HG02938 (cell line): Measurements from ENCODE around the gene MAML3.

ENCODE experiments used
- ATAC-seq: cut with Tn5 transposase; IDR thresholded peaks from one replicate; pipeline ENCODE4 v1.9.1; 2021; ENCODE audit warnings: mild to moderate bottlenecking, moderate library complexity; ENCODE audit not compliant: unreplicated experiment

MAML3 gene

DNA sequence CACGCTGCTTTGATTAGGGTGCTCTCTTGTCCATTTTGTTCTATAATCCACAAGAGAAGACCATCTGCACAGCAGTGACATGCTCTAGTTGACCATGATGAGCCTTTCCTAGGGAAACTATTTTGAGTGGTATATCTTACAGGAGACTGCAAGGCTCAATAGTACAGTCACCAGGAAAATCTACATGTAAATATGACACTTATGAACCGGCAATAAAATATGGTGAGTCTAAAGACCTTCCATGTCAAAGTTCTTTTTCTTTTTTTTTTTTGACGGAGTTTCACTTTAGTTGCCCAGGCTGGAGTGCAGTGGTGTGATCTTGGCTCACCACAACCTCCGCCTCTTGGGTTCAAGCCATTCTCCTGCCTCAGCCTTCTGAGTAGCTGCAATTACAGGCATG is 384.6 kb downstream of the MAML3 start:
- ATAC-seq, result no peak

DNA sequence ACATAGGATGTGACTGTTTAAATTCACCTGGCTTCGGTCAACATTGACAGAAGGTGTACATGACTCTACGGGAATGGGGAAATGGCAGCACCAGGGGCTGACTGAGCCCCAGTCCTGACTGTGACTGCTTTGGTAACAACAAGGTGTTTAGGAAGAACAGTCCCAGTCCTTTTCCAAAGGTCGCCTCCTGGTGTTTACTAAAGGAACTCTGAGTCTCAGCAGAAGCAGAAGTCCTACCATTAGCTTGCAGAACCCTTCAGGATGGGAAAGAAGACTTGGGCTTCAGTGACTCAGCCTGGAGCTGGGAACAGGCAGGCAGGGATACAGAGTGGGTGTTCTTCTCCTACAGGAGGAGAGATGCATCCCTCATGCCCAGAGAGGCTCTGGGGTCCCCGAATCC is 385.1 kb downstream of the MAML3 start:
- no peak for ATAC-seq

DNA sequence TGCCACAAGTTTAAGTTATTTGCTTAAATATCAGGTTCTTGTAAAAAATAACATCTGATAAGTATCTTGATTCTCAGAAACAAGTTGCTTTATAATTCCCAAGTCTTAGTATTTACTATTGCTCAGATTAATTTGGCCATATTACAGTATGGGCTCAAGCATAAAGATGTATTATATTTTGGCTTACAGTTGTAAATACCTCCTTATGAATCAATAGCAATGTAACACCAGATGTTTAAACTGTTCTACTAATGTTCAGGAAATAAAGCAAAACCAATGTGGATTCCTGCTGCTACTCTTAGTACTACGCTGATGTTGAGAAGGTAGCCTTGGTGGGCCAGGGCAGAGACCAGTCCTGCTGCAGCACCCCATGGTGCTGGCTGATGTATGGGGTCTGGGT is 385.6 kb downstream of the MAML3 start:
- ATAC-seq, result no peak

DNA sequence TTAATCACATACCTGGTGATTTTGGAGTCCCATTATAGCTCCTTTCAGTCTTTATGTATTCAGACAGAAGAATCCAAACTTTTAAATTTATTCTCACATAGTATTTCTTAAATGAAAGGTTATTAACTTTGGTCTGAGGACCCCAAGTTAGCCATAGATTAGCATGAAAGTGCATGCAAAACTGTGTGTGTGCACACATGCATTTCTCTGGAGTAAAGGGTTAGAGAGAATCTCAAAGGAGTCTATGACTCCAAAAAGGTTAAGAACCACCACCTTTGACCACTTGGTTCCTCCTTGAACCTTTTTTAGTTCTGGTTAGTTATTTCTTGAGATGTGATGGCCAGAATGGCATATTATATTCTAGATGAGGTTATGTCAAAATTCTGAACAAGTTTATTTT is 386.4 kb downstream of the MAML3 start:
- no peak for ATAC-seq

DNA sequence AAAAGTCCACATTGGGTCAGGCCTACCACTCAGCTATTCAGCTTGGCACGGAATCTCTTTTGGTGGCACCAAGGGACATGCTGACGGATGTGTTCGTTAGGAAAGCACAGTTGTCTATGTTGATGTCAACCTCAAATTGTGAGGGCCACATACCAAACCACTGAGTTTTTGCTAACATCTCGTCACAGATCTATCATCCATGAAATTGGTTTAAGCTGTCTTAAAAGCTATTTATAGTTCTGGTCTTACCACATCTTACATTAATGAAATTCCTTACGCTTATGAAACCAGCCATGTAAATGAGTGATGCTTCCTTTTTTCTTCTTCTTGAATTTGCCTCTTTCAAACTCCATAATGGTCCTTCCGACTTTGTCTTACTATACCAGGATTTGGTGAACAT is 386.8 kb downstream of the MAML3 start:
- ATAC-seq, result no peak

DNA sequence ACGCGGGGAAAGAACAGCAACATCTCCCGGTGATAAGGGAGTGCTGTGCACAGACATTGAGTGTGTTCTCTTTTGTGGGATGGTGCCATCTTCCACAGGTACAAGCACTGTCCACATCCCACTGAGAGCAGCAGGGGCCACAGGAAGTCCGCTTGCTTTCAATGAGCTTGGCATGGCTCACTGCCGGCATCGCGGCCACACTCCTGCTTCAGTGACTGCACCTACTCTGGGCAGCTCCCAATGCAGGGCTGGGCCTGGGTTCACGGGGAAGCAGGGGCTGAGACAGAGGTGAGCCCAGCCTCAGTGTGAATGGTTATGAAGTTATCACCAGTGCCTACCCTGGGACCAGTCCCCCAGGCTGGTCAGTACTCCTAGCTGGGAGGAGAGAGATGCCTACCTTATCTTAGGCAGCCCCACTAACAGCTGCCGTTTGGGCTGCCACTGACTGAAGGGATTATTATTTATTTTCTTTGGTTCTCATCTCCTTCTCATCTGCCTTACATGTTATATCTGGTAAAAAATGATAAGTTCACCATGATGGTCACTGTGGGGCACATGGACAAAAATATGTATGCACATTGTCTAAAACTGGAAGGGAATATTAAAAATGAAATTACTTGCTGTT is 389.2 kb downstream of the MAML3 start:
- ATAC-seq, result no peak

DNA sequence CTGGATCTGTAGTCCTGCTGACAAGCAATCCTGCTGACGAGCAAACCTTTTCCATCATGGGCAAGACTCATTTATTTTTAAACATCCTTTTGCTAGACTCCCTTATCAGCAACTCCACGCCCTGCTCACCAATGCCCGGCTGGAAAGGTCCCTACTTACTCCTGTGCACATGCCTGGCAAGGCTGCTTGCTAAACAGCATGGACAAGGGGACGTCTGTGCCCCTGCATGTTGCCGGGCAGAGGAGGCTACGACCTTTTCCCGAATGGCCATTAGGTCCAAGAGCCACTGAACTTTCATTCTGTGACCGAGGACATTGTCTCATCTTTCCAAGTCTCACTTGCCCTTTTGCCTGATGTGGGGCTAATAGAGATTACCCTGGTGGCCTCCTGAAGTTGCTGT is 389.8 kb downstream of the MAML3 start:
- no peak for ATAC-seq

DNA sequence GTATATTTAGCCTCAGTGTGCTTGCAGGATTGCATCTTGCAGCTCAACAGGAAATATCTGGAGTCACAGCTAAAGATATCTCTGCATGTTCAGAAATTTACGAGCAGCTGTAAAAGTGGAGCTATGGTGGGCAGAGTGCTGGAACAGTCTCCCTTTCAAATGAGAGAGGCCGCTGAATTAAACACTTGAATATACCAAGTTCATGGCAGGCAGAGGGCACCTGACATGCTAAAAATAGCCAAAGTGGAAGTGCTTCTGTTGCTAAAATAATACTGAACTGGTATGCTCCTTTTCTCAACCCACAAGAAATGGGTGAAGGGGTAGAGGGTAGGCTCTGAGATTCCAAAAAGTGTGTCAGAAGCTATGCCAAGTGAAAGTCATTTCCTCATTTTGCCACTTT is 390.3 kb downstream of the MAML3 start:
- no peak for ATAC-seq

DNA sequence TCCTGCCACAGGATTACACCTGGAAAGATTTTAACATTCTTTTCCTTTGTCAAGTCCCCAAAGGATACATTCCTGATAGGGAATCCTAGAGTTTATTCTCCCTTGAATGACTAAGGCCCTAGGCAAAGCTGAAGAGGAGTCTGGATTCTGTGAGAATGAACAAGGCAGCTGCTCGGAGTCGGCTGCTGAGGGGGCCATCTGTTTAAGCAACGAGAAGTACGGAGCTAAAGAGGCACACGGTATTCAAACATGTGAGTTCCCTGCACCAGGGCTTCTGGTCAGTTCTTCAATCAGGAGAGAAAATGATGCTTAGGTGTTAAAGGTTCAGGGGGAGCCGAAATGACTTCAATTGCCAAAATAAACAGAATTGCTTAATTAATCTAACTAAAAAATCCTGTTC is 390.8 kb downstream of the MAML3 start:
- no peak for ATAC-seq

DNA sequence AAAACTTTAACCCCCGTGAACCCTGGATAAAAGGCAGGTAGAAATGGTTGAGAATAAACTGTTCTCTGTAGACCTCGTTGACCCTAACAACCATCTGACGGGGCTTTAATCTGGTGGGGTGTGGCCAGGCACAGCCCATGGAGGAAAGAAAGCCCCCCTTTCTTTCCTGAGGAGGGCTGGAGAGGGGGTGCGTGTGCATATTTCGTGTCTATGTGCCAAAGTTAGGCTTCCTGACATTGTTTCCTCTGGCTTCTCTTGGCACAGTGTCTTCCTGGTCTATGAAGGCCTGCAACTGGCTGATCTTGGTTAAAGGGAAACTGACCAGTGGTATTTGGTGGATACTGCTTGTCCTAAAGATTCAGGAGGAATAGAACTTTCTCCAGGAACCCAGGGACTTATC is 391.3 kb downstream of the MAML3 start:
- ATAC-seq, result no peak

DNA sequence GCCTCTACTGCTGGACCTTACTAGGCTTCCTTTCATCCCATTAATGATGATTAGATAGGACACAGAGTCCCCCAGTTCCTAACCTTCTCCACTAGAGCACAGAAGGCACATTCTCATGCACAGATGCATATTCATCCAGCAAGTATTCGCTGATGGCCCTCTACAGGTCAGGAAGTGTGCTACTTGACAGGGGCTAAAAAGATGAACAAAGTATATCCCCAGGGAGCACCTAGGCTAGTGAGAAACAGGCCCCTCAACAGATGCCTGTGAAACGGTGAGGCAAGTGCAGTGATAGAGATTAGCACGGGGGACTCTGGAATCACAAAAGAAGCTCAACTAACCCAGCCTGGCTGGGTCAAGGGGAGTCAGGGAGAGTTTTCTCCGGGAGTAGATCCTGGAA is 392.5 kb downstream of the MAML3 start:
- peak; percentile 56 for ATAC-seq

DNA sequence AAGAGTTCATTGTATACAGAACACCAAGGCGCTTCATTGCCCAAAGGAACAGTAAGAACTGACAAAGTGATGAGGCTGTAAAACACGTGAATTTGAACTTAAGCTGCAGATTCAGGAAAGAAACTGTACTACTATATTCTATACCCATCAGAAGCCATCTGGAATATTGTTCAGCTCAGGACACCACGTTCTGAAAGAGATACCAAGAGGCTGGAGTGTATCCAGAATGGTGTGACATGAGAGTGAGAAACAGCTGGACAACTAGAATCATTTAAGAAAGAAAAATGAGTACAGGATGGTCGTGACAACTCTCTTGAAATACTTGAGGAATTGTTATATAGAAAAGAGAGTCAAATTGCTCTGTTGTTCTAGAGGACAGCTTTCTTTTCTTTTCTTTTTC is 393.4 kb downstream of the MAML3 start:
- no peak for ATAC-seq

DNA sequence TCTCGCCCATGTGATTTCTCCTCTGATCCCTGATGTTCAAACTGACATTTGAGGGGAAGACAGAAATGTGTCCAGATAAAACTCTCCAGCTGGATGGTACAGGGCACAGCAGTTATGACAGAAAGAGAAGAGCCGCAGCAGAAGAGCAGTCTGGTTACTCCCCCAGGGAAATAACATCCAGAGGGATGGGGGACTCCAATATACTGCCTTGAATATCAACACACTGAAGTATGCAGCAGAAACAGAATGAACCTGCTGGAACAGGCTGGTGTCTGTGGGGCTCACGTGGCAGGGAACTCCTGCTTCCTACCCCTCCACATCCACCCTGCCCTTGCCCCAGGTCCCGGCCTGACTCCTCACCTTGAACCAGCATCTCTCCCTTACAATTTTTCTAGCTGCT is 394.9 kb downstream of the MAML3 start:
- no peak for ATAC-seq

DNA sequence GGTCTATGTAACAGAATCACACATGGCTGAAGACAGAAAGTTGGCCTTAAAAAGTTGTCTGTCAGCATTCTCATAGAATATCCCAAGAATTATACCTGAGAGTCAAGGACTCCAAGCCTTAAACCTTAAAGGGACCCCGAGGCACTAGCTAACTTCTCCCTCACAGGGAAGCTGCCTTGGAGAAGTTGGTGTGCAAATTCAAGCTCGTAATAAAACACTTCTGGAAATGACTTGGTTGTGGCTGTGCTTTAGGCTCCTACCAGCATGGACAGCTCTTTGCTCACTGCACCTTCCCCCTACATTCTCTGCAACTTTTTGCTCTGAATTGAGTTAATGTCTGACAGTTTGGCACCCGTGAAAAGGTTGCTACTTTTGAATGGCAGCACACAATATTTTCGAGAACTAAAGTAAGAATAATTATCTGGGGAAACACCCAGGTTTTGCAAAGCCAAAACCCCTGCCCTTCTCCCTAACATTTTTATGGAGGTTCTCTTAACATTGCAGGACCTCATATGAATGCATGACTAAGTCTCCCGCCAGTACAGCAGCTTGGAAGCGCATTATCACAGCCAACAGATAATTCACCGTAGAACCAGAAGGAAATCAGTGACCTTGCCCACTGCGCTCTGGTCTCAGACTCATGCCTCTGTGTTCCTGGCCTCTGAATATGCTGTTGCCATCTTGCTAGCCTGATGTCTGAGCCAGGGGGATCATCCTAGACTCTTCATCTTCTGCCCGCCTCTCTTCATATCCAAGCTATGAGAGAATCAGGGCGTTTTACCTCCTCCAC is 397.4 kb downstream of the MAML3 start:
- no peak for ATAC-seq

DNA sequence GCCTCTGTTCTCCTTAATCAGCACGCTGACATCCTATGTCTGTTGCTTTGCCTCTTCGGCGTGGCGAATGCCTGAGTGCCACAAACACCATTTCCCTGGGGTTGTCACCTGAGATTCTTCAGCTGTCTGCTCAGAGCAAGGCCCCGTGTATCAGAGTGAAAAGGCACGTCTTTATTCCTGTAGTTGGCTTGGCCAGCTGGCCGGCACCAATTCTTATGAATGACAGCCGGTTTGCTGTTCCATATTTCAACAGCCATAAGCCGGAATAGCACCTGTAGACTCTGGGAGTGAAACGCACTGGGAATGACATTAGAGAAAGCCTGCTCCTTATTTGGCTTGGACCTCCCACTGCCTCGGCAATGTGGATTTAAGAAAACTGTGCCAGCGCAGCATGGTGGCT is 399.0 kb downstream of the MAML3 start:
- no peak for ATAC-seq

DNA sequence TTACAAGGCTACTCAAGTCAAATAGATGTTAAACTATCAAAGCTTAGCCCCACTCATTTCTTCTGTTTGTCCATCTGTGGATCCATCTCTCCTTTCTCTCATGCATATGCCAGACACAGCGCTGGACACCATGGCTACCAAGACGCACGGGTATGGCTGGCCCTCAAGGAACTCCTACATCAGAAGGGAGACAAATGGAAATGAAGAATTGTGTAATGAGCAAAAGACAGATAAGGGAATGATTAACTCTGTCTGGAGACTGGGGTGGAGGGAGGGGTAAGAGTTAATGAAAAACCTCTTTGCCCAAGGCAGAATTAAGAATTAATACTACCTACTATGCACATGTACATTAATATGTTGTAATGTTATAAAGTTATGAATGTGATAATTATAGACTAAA is 400.3 kb downstream of the MAML3 start:
- ATAC-seq, result no peak

DNA sequence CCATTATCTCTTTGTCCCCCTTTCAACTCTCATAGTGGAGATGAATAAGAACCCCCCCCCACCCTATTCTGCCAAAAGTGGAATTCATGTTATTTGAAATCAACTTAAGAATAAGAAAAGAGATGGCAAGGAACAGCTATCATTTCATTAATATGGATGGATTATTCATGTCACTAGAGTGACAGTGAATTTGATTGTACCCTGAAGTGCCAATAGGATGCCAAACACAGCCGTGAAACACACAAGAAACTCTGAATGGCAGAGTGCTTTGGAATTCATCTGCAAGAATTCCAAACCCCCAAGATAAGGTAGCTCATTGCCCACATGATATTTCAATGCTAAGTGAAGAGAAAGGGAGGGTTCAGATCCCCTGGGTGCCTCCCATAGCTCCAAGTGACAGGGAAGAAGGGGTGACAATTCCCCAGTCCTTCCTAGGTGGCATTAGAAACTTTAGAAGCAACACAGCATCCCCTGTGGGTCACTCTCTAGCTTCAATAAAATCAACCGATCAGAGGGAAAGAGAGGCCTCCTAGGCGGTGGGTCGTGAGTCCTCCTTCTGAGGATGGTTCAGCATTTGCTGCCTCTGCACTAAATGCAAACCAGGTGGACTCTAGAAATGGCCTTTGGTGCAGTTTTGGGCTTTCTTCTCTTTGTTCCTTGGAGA is 404.0 kb downstream of the MAML3 start:
- no peak for ATAC-seq

DNA sequence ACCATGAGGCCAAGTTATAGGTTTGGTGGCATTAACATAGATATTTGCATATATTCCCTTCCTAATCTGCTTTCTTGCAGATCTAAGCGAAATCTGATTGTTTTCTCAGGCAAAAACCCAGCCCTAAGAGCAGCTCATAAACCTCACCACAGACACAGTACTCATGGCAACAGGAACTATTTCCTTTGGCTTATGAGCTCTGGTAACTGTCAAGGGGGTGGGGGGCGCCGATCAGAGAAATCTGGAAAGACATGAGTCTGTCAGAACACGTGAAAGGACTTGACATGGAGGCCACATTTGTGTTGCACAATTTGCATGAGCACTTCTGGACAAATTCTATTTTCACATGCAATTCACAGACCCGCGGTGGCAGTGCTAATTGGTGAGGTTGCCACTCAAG is 404.6 kb downstream of the MAML3 start:
- no peak for ATAC-seq

DNA sequence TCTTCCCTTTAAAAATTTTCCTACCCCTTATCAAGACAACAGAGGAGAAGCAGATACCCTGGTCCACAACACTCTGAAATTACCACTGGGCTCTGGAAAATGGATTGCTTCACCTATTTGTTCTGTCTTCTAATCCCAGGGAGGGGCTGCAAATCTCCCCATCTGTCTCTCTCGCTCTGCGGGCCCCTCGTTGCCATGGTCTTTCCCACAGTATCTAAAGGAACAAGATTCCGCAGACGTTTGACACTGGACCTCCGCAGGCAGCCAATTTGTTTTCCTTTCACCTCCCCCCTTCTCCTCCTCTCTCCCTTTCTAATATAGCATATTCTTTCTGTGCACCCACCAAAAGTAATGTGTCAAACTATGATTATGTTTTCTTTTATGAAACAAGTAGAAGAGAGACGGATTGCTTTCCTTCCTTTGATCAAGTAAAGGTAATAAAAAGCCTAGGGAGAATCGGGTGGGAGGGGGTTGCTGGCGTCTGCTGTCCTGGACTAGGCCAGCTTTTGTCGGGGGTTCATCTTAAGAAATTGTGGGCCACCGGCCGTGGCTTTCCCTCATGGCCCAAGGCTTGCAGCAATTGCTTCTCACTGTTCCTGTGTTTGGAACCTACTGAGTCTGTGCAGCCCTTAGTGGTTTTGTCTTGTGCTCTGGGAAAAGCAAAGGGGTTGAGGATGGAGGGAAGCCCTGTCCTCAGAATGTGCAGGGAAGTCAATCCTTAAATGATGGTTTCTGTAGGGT is 407.4 kb downstream of the MAML3 start:
- ATAC-seq, result no peak

DNA sequence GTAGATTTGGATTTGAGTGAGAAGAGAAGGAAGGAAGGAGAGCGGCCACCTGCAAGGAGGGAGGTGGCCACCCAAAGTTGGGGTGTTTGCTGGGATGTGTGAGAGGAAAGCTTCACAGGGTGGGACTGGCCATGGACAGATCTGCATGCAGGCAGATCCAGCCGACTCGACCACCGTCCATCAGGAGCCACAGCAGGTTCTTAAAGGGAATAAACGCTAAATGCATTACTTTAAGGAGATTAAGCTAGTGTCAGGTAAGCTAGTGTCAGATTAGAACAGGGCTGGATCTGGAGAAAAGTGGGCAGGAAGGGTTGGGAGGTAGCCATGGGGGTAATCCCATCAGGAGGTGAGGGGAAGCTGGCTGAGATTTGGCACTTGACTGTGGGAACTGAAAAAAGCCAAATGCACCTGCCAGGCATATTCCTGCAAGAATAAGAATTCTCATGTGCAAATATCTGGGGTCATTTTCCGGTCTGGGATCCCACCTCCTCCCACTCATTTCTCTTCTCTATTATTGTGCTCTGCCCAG is 408.8 kb downstream of the MAML3 start:
- ATAC-seq, result no peak

DNA sequence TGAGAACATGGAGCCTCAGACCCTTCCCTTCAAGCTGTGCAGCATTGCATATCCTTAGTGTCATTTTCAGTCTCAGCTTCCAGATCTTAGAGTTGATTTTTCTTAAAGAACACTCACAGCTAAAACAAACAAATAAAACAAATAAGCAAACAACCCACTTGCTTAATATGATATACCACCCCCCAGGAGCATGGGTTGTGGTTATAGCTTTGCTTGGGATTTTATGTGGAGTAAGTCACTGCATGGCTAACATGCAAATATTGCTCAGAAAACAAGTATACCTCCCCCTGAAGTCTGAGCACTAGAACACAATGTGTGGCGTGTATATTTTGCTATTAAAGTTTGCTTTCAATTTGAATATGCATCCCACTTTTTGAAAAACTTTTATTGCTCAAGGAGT is 409.8 kb downstream of the MAML3 start:
- ATAC-seq, result no peak
